Fibroblast of pulmonary artery (primary cell): ENCODE measurements around the gene RASGRF2.
"Not testable (repeated sequence)": the region's sequence is repeated elsewhere in the genome, so short reads cannot be mapped to it uniquely, and the experiment has no call there.

Experiments used
- DNase-seq: peaks from one replicate; pipeline ENCODE4 v3.0.0-alpha.2; 2010; ENCODE audit warnings: low read depth
- H3K4me3 ChIP-seq: replicated peaks from 2 replicates; pipeline ENCODE4 v1.5.1; 2011; ENCODE audit warnings: low read depth, mild to moderate bottlenecking, control low read depth, low read length, moderate library complexity
- CTCF ChIP-seq: IDR thresholded peaks from 2 replicates; pipeline ENCODE4 v1.5.1; 2011; ENCODE audit warnings: mild to moderate bottlenecking, control low read depth, low read length, inconsistent platforms; ENCODE audit errors: missing control alignments

Gene RASGRF2

GRCh38 chr5:81105261-81105877 is 145.2 kb downstream of the RASGRF2 start:
- no peak overlapping the region for H3K4me3 ChIP-seq
- DNase-seq, result no peak

GRCh38 chr5:81115261-81115660 is 155.1 kb downstream of the RASGRF2 start:
- no peak overlapping the region for H3K4me3 ChIP-seq
- TF ChIP-seq CTCF, result no peak
- no peak for DNase-seq

More at GRCh38 chr5:81105261-81105877, 145.2 kb downstream of the RASGRF2 start:
- TF ChIP-seq CTCF, result no peak

GRCh38 chr5:81117566-81117965 is 157.4 kb downstream of the RASGRF2 start:
- DNase-seq, result no peak
- no peak for TF ChIP-seq CTCF
- no peak overlapping the region for H3K4me3 ChIP-seq

- no peak for DNase-seq
- H3K4me3 ChIP-seq, result no peak overlapping the region
- TF ChIP-seq CTCF, result no peak
Measured at GRCh38 chr5:81121273-81121672, 161.1 kb downstream of the RASGRF2 start.

GRCh38 chr5:81121836-81122630 is 161.9 kb downstream of the RASGRF2 start:
- no peak overlapping the region for H3K4me3 ChIP-seq
- no peak for DNase-seq
- no peak for TF ChIP-seq CTCF

- DNase-seq, H3K4me3 ChIP-seq: not testable (repeated sequence)
Measured at GRCh38 chr5:81124689-81125088, 164.5 kb downstream of the RASGRF2 start.

GRCh38 chr5:81125959-81126358 is 165.8 kb downstream of the RASGRF2 start:
- no peak for DNase-seq
- TF ChIP-seq CTCF, result no peak
- no peak overlapping the region for H3K4me3 ChIP-seq
